HS-5 (cell line): Measurements from ENCODE around the gene IFNL4.
"Not testable (repeated sequence)": the region's sequence is repeated elsewhere in the genome, so short reads cannot be mapped to it uniquely, and the experiment has no call there.

Experiments used
- DNase-seq: peaks from one replicate; pipeline ENCODE4 v3.0.0-alpha.2; 2012; ENCODE audit warnings: low read depth

IFNL4 gene

DNA sequence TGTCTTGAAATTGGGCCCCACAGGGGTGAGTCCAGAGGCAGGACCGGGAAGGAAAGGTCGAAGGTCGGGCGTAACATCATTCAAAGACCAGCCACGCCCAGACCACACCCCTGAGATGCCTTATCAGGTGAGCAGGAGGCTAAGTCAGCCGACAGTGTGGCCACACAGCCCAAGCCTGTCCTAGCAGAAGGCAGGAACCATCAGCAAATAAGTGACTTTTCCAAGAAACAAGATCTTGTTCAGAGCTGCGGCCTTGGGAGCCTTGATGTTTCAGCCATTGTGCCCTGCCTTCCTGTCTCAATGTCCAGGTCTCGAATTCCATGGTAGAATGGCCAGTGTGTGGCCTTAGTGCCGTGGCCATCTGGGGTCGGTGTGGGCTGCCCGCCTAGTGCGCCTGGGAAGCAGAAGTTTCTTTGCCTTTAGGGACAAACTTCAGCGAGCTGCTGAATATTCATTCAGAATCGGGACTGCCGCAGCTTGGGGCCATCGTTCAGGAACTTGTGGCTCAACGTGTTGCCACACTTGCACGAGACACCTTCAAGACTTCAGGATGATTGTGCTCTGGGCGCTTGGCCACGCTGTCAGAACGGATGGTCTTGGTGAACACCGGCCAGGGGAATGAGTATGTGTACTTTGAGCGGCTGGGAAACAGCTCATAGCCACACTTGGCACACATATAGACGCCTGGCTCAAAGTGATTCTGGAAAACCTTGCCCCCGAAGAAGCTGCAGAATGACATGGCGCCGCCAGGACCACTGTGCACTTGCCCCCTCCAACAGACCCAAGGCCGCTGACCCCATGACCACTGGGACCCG lies 6.1 kb upstream of the IFNL4 start:
- DNase-seq, result no peak

GRCh38 chr19:39253374-39254149 lies 4.9 kb upstream of the IFNL4 start:
- DNase-seq, result no peak

DNA sequence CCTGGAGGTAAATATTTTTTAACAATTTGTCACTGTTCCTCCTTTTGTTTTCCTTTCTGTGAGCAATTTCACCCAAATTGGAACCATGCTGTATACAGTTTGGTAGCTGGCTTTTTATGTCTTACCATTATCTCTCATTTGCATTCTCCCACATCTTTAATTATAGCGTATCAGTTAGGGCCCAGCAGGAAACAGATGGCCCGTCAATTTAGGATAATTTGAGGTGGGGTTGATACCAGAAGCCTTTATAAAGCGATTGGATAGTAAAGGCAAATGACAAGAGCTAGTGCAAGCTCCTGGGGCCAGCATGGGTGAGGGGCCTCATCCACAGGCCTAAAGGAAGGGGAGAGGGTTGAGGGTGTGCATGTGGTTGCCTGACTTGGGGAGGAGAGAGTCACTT lies 3.8 kb upstream of the IFNL4 start:
- no peak for DNase-seq

DNA sequence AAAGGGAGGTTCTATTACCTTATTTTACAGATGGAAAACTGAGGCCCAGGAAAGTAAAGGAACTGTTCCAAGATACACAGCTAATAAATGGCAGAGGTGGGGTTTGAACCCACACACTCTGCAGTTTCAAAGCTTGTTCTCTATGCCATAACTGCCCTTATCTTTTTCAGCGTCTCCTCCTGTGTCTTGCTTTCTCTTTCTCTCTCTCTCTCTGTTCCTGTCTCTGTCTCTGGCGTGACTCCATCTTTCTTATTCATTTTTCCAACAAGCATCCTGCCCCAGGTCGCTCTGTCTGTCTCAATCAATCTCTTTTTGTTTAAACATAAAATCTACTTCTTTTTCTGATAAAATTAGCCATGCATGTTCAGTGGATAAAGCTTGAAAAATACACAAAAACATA lies 3.2 kb upstream of the IFNL4 start:
- no peak for DNase-seq

DNA sequence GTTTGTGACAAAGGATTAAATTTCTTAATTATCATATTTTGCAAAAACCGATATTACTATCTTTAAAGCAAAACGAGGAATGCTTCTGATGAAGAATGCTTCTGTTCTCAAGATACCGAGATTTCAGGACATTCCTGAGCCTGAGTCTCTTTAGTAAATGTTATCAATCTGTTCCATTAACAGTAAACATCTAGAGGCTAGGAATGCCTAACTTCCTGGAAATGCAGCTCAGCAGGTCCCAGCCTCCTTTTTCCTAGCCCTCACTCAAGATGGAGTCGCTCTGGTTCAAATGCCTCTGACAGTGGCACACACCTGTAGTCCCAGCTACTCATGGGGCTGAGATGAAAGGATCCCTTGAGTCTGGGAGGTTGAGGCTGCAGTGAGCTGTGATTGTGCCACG lies 2.4 kb upstream of the IFNL4 start:
- no peak for DNase-seq

DNA sequence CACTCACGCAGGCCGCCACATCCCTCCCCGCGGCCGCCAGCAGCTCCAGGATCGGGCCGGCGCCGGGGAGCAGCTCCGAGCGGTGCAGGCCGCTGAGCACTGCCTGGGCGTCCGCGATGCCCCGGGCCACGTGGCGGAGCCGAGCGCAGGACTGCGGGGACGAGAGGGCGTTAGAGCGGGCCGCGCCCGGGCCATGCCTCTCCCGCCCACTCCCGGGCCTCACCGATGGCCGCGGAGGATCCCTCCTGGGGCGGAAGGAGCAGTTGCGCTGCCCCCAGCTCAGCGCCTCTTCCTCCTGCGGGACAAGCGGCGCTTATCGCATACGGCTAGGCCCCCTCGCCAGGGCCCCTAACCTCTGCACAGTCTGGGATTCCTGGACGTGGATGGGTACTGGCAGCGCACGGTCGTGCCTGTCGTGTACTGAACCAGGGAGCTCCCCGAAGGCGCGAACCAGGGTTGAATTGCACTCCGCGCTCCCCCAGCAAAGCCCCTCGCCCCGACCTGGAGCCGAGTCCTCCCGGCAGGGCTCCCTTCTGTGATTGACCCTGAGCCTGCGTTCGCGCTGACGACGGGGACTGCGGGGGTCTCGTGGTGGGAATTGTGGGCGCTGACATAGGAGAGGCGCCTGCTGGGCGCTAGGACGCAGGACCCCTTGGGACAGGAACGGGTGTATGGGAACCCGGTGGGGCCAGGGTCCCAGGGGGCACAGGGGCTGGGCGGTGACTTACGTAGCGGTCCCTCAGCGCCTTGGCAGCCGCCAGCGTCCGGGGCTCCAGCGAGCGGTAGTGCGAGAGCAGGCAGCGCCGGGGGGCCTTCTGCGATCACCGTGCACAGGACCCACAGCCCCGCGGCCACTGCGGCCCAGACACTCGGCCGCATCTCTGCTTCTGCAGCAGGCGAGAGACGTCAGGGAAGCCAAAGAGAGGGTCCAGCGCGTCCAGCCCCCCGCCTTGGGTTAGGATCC lies 673 bp downstream of the IFNL4 start:
- no peak for DNase-seq

DNA sequence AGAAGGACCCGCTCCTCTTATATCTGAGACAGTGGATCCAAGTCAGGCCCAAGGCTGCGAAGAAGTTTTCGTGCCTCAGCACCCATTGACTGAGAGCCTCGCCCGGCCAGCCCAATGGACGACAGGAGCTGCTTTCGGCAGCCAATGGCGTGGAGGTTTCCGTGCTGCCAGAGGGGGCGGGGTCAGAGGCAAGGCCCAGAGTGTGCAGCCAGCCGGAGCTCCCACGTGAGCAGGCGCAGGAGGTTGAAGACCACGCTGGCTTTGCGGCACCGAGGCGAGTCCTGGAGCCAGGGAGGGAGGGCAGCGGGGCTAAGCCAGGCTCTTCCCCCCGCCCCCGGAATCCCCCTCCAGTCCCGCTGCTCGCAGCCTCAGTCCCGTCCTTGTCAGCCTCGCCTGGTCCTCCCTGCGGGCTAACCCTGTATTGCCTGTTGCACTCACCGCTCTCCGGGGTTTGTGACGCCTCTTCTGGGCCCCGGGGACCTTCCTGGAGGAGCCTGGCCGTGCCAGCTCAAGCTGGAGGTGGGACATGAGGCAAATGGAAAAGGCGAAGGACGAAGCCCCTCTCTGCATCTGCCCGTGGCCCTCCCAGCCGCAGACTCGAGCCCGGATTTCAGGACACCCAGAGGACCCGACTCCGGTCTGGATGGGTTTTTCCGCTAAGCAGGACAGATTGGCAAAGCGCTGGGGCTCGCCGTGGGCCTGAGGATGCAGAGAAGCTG lies 1.5 kb downstream of the IFNL4 start:
- no peak for DNase-seq

DNA sequence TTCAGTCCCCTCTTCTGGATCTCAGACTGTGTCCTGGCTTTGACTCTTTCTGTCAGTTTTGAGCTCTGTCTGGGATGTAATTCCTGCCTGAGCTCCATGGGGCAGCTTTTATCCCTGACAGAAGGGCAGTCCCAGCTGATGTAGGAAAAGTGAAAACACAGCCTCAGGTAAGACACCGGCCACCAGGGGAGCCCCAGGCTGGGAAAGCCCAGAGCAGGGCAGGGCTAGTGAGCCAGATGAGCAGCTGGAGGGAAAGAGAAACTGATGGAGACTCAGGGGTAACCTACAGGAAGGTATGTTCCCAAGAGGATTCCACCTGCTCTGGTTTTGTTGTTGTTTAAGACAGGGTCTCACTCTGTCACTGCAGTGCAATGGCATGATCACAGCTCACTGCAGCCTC lies 3.5 kb downstream of the IFNL4 start:
- DNase-seq, result not testable (repeated sequence)

DNA sequence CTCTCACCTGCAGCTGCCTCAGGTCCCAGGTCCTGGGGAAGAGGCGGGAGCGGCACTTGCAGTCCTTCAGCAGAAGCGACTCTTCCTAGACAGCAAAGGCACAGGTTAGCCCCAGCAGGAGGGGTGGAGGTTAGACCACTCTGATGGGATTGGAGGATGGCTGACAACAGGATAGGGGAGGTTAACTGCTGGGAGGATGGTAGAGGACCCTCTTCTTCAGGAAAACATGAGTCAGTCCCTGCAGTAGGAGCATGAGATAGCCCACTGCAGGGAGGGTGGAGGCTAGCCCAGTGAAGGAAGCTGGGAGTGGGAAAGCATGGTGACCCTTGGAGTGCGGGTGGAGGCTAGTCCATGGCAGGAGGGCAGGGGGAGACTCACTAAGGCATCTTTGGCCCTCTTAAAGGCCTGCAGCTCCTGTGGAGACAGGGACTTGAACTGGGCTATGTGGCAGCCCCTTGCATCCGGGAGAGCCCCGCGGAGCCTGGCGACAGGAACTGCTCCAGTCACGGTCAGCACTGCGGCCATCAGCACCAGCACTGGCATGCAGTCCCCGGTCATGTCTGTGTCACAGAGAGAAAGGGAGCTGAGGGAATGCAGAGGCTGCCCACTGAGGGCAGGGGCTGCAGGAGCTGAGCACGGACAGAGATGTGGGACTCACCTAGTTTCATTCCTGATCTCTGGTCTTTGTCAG lies 4.1 kb downstream of the IFNL4 start, which contains the start of gene IFNL3:
Gene IFNL3, minus strand, starts transcription at position 597 of the 691 bp plus-strand sequence. Its CDS starts 39 bp downstream, at position 558.
- not testable (repeated sequence) for DNase-seq

- not testable (repeated sequence) for DNase-seq
These were observed 4.9 kb downstream of the IFNL4 start for GRCh38 chr19:39243741-39244140.

DNA sequence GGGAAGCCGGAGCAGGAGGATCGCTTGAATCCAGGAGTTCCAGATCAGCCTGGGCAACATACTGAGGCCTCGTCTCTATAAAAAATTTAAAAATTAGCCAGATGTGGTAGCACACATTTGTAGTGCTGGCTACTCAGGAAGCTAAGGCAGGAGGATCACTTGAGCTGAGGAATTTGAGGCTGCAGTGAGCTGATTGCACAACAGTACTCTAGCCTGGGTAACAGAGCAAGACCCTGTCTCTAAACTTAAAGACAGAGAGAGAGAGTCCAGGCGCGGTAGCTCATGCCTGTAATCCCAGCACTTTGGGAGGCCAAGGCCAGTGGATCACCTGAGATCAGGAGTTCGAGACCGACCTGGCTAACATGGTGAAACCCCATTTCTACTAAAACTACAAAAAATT lies 8.2 kb downstream of the IFNL4 start:
- DNase-seq, result no peak

GRCh38 chr19:39238944-39239343 lies 9.7 kb downstream of the IFNL4 start:
- DNase-seq, result no peak

DNA sequence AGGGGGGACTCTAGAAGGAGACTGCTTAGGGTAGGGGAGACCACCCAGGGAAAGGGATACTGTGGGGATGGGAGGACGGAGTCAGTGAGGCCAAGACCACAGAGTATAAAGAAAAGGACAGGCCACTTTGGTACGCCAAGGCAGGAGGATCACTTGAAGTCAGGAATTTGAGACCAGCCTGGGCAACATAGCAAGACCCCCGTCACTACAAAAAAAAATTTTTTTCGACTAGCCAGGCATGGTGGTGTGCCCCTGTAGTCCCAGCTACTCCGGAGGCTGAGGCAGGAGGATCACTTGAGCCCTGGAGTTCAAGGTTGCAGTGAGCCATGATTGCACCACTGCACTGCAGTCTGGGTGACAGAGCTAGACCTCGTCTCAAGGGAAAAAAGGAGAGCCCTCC lies 10.4 kb downstream of the IFNL4 start:
- DNase-seq, result no peak

- DNase-seq, result no peak
These were observed 11.2 kb downstream of the IFNL4 start for GRCh38 chr19:39237200-39238184.

DNA sequence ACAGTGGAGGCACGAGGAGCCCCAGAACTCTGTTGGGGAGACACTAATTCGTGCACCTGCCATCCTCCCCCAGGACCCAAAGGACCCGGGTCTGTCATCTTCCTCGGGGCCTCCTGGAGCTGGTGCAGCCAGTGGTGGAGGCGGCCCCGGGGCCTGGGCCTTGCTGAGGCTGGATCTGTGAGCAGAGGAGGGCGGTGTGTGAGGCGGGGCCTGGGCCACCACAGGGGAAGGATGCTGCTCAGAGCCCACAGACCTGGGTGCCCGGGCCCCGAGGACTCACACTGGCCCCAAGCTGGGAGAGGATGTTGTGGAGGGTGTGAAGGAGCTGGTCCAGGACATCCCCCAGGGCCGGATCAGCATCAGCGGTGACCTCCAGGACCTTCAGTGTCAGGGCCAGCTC lies 12.1 kb downstream of the IFNL4 start:
- no peak for DNase-seq

GRCh38 chr19:39232708-39233107 lies 15.9 kb downstream of the IFNL4 start:
- no peak for DNase-seq

DNA sequence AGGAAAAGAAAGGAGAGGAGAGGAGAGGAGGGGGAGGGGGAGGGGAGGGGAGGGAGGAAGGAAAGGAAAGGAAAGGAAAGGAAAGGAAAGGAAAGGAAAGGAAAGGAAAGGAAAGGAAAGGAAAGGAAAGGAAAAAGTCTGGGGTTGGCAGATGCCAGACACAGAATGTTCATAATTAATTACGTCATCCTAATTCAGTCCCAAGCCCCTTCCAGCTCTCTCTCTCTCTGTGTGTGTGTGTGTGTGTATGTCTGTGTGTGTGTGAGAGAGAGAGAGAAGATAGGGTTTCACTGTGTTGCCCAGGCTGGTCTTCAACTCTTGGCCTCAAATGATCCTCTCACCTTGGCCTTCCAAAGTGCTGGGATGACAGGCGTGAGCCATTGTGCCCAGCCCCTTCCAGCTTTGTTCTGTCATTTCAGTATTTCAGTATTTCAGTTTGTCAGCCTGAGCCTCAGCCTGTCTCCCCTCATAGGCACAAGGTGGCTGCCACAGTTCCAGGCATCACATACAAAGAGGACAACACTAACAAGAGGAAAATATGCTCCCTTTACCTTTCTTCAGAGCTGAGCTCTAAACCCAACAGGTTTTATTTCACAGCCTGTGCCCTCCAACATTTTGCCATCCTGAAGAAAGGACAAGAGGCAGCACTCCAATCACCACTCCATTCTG lies 18.4 kb downstream of the IFNL4 start:
- DNase-seq, result no peak

DNA sequence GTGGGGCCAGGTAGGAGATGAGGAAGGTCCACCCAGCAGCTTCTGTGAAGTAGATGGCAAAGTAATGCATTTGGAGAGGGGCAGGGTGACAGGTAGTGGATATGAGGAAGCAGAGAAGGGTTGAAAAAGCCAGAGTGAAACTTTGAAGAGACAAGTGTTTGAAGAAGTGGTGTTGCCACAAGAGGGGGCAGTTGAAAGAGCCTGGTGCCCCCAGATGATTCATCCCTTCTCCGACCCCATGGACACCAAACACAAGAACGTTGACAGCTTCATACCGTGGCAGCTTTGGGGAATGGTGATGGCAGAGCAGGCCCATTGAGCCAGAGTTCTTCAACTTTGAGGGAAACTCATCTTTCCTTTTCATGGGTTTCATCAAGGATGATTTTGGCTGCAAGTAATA lies 23.7 kb downstream of the IFNL4 start:
- no peak for DNase-seq

- no peak for DNase-seq
These were observed 24.9 kb downstream of the IFNL4 start for GRCh38 chr19:39223703-39224279.
